GM19395 (cell line): ENCODE data around the gene DDX47.

ENCODE experiments used
- ATAC-seq: cut with Tn5 transposase; IDR thresholded peaks from one replicate; pipeline ENCODE4 v1.9.1; 2021; ENCODE audit warnings: mild to moderate bottlenecking, moderate library complexity; ENCODE audit not compliant: unreplicated experiment

DDX47 gene

DNA sequence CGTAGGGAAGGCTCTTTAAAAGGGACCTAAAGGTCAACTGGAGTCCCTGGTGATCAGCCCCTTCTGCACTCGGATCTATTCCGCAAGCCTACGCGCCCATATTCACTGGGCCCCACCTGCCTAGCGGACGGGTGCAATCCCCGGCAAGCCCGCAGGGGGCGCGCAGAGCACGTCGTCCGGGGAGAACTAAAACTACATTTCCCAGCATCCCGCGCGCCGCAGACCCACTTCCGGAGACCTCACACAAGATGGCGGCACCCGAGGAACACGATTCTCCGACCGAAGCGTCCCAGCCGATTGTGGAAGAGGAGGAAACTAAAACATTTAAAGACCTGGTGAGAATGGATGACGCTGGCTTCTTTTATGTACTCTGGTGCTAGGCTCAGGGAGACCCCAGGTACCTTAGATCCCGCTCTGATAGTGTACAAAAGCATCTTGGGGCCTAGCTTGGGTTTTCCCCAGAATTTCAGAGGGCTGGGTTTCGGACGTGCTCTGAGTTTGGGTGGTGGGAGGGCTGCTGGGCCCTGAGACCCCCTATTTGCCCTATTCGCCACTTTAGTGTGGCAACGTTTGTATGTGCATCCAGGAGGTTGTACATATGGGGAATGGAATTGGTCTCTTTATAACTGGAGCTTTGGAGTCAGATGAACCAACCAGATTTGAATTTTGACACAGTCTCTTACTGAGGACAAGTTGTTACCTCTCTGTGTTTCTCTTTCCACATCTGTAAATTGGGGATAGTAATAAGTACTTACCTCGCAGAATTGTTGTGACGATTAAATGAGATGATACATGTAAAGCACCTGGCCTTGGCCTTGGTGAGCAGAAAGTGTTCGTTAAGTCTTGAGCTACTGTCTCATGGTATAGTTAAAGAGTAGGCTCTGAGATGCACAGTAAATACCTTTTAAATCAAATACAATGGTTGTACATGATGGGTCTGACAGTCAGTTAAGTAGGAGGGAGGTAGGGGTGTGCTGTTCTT lies at the start of gene DDX47:
TSS of gene DDX47 (plus strand) at position 227 of the 982 bp plus-strand sequence. CDS start at position 249, 22 bp downstream.
- ATAC-seq, result peak; percentile 77

DNA sequence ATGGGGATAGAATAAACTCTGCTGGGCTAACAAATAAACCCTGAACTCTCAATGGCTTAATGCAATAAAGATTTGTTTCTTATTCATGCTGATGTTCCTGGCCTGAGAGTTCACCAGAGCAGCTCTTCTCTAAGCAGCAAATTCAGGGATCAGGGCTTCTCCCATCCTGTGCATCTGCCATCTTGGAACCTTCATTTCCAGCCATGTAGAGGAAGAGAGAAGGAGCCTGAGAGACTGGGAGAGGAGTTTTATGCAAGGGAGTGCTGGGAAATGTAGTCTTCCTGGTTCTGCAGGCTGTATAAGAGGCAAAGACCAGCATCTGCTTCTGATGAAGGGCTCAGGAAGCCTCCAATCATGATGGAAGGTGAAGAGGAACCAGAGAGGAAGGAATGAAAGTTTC lies 48.3 kb upstream of the DDX47 start:
- no peak for ATAC-seq

DNA sequence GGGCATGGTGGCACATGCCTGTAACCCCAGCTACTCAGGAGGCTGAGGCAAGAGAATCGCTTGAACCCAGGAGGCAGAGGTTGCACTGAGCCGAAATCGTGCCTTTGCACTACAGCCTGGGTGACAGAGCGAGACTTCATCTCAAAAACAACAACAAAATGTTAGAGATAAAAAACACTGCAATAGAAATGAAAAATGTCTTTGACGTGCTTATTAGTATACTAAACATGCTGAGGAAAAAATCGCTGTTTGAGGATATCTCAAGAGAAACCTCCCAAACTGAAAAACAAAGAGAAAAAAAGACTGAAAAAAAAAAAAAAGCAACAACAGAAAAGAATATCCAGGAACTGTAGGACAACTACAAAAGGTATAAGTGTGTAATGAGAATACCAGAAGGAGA lies 42.9 kb upstream of the DDX47 start:
- ATAC-seq, result no peak

DNA sequence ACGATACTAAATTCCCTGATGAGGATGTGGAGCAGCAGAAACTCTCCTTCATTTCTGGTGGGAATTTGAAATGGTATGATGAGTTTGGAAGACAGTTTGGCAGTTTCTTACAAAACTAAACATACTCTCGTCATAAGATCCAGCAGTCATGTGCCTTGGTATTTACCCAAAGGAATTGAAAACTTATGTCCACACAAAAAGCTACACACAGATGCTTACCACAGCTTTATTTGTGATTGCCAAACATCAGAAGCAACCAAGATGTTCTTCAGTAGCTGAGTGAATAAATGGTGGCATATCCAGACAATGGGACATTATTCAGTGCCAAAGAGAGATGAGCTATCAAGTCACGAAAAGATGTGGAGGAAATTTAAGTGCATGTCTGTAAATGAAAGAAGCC lies 38.4 kb upstream of the DDX47 start:
- no peak for ATAC-seq

DNA sequence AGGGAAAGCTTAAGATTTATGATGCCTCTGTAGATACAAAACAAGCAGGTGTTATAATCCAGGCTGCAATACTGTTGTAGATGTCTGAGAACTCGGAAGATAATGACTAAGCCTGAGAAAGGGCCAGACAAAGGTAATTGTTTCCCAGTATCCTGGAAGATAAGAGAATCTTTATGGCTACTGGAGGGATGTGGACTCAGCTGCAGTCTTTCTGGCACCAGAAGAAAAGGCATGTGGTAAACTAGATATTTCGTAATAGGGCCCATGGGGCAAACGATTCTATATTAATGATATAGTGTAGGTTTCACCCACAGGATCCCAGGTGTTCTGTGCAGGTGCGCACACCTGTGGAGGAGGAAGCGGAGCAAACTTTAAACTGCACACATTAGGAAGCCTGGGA lies 36.9 kb upstream of the DDX47 start:
- ATAC-seq, result no peak

DNA sequence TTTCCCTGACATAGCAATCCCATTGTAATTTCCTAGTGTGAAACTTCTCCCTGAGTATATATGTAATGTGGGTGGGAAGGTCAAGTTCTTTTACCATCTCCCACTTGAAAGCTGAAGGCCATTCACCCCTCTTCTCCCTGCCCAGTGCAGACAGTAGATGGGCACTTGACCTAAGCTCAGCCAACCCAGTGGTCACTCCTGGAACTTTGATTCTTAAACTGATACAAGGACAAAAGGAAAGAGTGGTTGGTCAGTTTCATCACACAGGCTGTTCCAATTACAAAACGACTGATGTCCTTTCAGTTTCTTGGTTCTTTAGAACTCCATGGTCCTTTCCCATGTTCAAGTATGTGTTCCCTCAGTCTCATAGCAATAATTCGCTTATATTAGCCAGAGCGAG lies 36.1 kb upstream of the DDX47 start:
- ATAC-seq, result no peak

DNA sequence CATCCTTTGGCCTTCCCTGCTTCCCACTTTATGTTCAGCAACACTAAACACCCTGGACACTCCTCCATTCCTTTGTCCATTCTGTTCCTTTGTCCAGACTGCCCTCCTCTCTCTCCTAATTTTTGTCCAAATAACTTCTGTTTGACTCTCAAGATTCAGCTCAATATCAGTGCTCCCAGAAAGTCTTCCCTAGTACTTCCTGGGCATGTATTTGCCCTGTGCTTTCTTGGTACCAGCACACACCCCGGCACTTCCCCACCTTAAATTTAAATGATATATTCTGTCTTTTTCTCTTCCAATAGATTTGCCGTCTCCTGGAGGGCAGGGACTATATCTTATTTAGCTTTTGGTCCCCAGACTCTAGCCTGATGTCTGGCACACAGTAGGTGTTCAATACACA lies 34.1 kb upstream of the DDX47 start:
- no peak for ATAC-seq

DNA sequence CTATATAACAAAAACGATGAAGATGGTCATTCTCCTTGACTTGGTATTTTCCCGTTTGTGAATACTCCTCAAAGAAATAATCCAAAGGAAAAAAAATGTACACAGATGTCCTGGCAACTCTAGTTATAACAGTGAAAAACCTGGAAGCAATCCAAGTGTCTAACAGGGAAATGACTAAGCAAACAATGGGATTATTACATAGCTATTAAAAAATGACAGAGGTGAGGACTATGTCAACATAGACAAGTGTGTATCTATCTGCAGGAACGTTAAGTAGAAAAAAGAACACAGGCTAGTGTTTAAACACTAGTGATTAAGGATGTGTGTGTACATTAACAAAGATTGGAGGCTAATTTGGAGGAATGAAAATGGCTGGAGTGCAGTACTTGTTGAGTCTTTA lies 33.6 kb upstream of the DDX47 start:
- ATAC-seq, result no peak

DNA sequence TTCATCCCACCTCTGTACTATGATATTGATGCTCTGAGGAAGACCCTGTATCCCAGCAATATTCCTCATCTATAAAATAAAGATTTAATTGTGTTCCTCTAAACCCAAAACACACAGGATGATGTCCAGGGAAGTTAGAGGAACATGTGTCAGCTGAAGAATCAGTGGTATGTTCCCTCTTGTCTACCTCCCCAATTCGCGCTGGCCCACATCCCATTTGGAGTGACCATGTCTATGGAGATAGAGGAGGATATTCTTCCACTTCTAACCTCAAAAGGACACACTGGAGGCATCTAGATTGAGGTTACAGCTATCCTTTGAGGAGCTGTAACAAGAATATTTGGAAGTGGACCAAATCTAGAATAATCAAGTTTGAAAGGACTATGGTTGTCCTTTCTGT lies 29.0 kb upstream of the DDX47 start:
- no peak for ATAC-seq

DNA sequence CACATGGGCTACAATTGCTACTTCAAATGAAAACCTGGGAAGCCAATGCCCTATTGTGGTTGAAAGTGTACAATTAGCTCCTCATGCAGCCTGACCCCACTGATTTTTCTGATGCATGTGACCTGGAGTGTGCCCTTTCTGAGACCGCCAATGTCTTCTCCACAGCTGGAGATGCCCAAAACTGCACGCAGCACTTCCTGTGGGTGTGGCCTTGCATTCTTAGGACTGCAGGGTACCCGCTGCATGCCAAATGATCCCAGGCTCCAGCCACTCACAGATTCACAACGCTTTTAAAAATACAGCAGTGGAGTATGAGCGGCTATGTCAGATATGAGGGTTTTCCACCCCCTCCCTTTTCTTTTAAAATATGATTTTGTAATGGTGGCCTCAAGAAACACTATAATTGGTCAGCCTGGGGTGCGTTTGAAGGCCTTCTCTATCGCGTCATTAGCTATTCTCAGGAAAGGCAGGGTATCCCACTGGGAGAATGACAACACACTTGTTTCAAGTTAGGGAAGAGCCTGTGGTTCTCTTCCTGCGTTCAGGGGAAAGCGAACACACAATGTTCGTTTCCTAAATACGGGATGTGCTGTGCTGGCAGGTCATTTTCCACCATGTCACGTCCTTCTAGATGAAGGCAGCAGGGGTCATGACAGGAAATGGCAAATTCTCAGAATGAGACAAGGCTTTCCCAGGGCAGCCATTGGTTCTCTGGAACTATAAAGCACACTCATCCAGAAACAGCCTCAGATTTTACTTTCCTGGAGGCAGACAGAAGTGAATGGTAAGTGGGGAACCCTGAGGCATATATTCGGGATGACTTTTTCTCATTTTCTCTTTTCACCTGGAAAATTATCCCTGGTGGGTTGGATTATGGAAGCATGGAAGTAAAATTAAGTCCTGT lies 28.0 kb upstream of the DDX47 start, which contains the start of gene APOLD1:
TSS of gene APOLD1 (plus strand) at position 749 of the 904 bp plus-strand sequence. CDS start at position 782, 33 bp downstream.
- no peak for ATAC-seq

DNA sequence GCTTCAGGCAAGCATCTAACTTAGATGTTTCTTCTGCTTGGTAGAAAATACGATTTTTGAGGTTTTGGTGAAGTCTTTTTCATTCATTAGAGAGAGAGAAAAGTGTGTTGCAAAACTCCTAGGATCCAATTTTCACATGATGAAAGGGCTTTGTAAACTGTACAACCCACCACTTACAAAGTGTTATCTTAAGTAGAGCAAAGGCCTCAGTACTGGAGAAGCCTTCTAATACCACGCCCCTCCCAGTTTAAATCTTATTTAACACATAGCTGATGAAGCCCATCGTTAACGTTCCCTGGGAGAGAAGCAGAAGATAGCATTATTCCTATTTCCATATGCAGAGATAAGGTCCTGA lies 26.8 kb upstream of the DDX47 start:
- peak; percentile 12 for ATAC-seq

DNA sequence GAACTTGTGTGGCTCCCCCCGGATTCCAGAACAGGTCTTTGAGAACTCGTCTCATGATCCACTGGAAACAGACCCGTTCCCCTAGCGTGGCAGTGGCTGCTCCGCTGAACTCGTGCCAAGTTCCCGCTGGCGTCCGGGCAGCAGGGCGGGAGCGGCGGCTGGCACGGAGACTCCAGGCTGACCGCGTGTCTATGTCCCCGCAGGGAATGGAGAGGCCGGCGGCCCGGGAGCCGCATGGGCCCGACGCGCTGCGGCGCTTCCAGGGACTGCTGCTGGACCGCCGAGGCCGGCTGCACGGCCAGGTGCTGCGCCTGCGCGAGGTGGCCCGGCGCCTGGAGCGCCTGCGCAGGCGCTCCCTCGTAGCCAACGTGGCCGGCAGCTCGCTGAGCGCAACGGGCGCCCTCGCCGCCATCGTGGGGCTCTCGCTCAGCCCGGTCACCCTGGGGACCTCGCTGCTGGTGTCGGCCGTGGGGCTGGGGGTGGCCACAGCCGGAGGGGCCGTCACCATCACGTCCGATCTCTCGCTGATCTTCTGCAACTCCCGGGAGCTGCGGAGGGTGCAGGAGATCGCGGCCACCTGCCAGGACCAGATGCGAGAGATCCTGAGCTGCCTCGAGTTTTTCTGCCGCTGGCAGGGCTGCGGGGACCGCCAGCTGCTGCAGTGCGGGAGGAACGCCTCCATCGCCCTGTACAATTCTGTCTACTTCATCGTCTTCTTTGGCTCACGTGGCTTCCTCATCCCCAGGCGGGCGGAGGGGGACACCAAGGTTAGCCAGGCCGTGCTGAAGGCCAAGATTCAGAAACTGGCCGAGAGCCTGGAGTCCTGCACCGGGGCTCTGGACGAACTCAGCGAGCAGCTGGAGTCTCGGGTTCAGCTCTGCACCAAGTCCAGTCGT lies 26.2 kb upstream of the DDX47 start:
- peak; percentile 78 for ATAC-seq

DNA sequence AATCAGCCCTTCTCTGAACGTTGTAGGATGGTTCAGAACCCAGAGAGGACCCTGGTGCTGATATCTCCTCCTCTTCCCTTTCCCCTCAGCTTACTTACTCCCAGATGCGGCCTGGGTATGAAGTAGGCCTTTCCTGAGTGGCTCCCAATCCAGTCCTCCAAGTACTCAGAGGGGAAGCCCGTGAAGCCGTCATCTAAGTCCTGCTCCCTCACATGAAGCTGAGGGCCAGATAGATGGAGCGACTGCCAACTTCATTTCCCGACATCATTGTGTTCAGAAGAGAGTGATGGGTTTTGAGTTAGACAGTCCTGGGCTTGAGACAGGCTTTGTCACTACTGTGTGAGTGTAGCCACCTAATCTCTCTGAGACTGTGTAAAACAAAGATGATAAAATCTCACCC lies 25.0 kb upstream of the DDX47 start:
- ATAC-seq, result no peak

DNA sequence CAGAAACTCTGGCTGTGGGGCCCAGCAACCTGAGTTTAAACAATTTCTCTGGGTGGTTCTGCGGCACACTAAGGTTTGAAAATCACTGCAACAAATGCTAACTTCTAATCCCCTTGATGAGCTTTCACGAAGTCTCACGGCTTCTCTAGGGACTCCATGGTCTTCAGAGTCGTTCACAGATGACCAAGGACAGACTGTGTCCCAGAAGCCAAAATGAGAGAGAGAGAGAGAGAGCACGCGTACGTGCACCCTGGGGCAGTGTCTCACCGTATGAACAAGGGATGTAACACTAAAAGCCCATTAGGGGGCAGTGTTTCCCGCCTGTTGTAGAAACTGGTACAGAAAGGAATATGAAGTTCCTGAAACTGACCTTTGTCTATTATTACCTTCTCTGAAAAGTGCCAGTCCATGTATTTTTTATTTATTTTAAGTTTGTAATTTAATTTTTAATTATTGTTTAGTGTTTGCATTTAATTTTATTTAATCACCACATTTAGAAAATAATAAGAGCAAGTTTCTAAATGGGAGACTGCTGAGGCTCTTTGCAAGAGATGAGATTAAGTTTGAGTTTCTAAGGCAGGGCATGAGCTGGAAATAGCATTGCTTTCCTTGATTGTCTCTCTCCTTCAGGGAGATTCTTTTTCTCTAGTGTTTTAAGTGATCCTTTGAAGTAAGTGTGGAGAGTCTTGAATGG lies 24.3 kb upstream of the DDX47 start:
- peak; percentile 56 for ATAC-seq

DNA sequence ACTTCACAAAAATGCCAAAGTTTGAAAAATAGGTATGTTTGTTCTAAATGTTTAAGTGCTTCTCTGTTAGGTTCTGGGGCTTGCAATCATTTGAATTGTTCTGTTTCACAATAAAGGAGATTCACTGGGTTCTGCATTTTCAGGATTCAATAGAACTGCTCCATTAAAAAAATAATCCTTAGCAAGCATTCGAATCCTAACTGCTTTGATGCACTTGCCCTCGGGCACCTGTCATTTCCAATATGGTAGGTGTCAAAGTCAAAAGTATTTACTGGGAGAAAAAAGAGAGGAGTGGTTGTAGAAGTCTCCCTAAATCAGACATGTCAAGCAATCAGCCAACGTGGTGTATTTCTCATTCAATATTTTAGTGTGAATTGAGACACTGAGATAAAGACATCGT lies 22.2 kb upstream of the DDX47 start:
- no peak for ATAC-seq

DNA sequence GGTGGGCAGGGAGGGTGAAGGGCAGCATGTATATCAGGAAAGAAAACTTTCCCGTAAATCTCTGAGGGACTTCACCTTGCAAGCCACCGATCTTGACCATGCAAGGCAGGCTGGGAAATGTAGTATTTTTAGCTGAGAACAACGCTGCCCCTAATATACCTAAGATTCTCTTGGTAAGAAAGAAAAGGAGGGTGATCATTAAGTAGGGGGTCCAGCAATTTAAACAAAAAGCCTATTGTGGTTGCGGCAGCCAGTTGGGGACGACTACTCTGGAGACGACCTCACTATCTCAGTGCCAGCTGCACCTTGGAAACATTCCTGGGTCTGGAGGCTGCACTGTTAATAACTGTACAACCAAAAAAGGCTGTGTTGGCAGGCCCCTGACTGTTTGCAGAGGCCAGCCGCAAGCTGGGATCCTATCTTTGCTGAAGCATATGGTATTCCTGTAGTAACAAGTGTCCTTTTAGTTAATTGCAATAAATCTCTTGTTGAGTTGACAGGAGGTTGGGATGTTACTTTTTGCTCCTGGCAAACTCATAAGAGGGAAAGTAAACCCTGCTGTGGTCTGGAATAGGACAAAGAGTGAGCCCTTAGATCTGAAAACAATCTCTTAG lies 21.3 kb upstream of the DDX47 start:
- no peak for ATAC-seq

DNA sequence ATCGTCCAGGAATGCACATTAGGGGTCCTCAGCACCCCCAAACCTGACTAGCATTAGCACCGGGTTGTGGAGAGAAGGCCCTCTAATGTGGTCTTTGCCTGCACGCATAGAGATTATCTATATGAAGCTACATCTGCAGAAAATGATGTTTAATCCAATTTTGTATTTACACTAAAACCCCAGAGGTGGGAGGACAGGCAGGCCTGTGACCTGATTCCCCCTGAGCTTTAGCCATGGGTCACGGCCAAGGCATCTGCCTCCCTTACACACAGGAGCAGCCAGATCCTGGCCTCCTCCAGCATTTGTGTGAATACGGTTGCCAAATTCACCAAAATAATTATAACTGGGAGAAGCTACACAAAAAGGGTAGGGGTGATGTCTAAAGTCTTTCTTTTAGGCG lies 20.7 kb upstream of the DDX47 start:
- ATAC-seq, result no peak

DNA sequence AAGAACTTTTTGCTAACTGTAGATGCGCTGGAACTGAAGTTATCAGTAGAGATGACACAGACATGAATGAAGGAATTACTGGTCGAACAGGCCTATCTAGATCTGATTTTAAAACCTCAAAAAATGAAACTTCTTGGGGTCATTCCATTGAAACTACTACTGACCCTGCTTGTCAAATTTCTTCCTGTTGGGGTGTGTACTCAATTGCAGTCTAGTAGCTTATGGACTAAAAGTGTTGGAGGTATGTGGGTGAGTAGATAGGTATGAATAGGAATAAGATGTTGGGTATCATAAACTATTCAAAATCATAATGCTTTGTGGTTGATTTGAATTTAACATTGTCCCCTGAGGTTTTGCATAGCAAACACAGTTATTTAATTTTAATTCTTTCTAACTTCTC lies 18.5 kb upstream of the DDX47 start:
- no peak for ATAC-seq

DNA sequence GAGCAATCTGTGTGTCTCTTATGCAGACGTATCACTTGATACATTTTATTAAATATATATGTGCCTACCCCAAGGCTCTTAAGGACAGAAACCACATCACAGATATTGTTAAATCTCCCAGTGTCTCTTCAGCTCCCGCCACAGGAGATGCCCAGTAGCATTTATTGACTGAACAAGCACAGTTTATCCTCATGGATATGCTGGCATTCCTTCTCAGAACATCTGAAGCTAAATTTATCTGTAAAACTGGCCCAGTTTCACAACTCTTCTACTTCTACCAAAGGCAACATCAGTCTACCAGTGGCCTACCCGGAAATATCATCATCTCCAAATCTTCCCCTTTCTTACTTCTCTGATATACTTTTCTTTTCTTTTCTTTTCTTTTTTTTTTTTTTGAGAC lies 17.0 kb upstream of the DDX47 start:
- no peak for ATAC-seq
